Activated CD4-positive, alpha-beta T cell treated with anti-CD3 and anti-CD28 coated beads for 36 hours (primary cell): ENCODE measurements around the gene SCAMP4. TPM values are rescaled to one million over a fixed set of nuclear protein-coding genes. Genes with fewer than 3 reads are reported as not detected.

ENCODE experiments used
- ATAC-seq: fragments of 200-7000 bp; cut with Tn5 transposase; one replicate; pipeline ENCODE4 v1.10.0; 2021; ENCODE audit warnings: mild to moderate bottlenecking, moderate library complexity
- CTCF ChIA-PET: fragments of 350-600 bp; sonication (Branson Sonifier 250); formaldehyde crosslinking; loops from one replicate; lab custom pipeline; 2021; ENCODE audit warnings: antibody characterized with exemption; lab: Charles Lee
- POLR2A ChIA-PET: fragments of 350-600 bp; sonication (Branson Sonifier 250); formaldehyde crosslinking; loops from one replicate; lab custom pipeline; 2021; ENCODE audit warnings: antibody characterized with exemption, inconsistent platforms; lab: Charles Lee
- DNase-seq: peaks from one replicate; pipeline ENCODE4 v3.0.0-alpha.2; 2020
- H3K27ac Mint-ChIP-seq: one replicate; pipeline ENCODE4 v1.8.0; 2021; ENCODE audit warnings: mixed read lengths
- H3K27me3 Mint-ChIP-seq: one replicate; pipeline ENCODE4 v1.8.0; 2021; ENCODE audit warnings: mixed read lengths
- H3K36me3 Mint-ChIP-seq: one replicate; pipeline ENCODE4 v1.8.0; 2021; ENCODE audit warnings: low read depth, mixed read lengths
- H3K4me1 Mint-ChIP-seq: one replicate; pipeline ENCODE4 v1.8.0; 2021; ENCODE audit warnings: mixed read lengths
- H3K4me3 Mint-ChIP-seq: one replicate; pipeline ENCODE4 v1.8.0; 2021; ENCODE audit warnings: mild to moderate bottlenecking, moderate library complexity, mixed read lengths
- H3K9me3 Mint-ChIP-seq: one replicate; pipeline ENCODE4 v1.8.0; 2021; ENCODE audit warnings: low read depth, mixed read lengths
- intact Hi-C, 2 experiments: fragments of 100-400 bp; cut with DNase I in 1 of 2; cut with micrococcal nuclease in 1 of 2; formaldehyde crosslinking; loops; one replicate each; pipeline versions ENCODE4 v1.14.2 to v1.15.1; 2022 to 2024; cut with DNase I, micrococcal nuclease
- total RNA-seq, 2 experiments: library from RNA; stranded (reverse); gene quantifications; one replicate each; pipeline ENCODE4 v1.2.3, GENCODE V29; 2021

The SCAMP4 gene
- total RNA-seq, 2 experiments from 2014 or later, result 20.5 to 25.6 TPM

GRCh38 chr19:1924320-1924961 lies 19.2 kb downstream of the SCAMP4 start:
- Mint-ChIP-seq H3K4me3 (no peak overlapping the region), H3K4me1 (peaks cover 24% of the 10 kb centered on the region), H3K27ac (no peak overlapping the region), H3K9me3 (no peaks in the 10 kb centered on the region), H3K27me3 (no peaks in the 10 kb centered on the region), H3K36me3 (peaks cover 7% of the 10 kb centered on the region)
- intact Hi-C loops, result no loop called here
- ChIA-PET CTCF (interaction anchor here (0.6 to 0.8 kb wide), 2 partner anchors 8 to 170 kb away, joined by 3 to 4 read pairs; no protein-coding TSS in a partner anchor), POLR2A (no interaction called here)
- DNase-seq (no peak), ATAC-seq (no peak)

- ChIA-PET POLR2A (no interaction called here), CTCF (no interaction called here)
- DNase-seq, result no peak
- peaks cover 2% of the 10 kb centered on the region for H3K27me3 Mint-ChIP-seq
- peaks cover 2% of the 10 kb centered on the region for H3K36me3 Mint-ChIP-seq
- intact Hi-C loops, result loop anchor here in 1 of 2 experiments (5.0 kb wide), 1 partner anchor 92 kb away; the partner anchor contains the start of gene BTBD2
- ATAC-seq, result no peak
- no peak overlapping the region for H3K4me3 Mint-ChIP-seq
- no peaks in the 10 kb centered on the region for H3K9me3 Mint-ChIP-seq
- peaks cover 34% of the 10 kb centered on the region for H3K4me1 Mint-ChIP-seq
- H3K27ac Mint-ChIP-seq, result no peak overlapping the region
Observed at GRCh38 chr19:1925544-1925943, 20.3 kb downstream of the SCAMP4 start.

- Mint-ChIP-seq H3K9me3 (peaks cover 4% of the 10 kb centered on the region), H3K4me3 (peak overlapping the region; percentile 45), H3K27ac (no peak overlapping the region), H3K36me3 (peaks cover 2% of the 10 kb centered on the region), H3K4me1 (peaks cover 24% of the 10 kb centered on the region), H3K27me3 (peaks cover 2% of the 10 kb centered on the region)
- intact Hi-C loops, result loop anchor here (1.0 to 5.0 kb wide), 3 partner anchors 88 to 140 kb away; partner anchors contain the start of gene BTBD2 (in 1 of the 2)
- ChIA-PET POLR2A (no interaction called here), CTCF (interaction anchor here (0.6 to 1.7 kb wide), 4 partner anchors 10 to 33 kb away, joined by 3 to 5 read pairs (median 3); no protein-coding TSS in a partner anchor)
- ATAC-seq (peak; percentile 87), DNase-seq (peak; percentile 90)
Observed at GRCh38 chr19:1929021-1929742, 24.0 kb downstream of the SCAMP4 start.

GRCh38 chr19:1931445-1931844 lies 26.2 kb downstream of the SCAMP4 start:
- peaks cover 26% of the 10 kb centered on the region for H3K4me1 Mint-ChIP-seq
- DNase-seq (no peak), ATAC-seq (no peak)
- ChIA-PET CTCF (no interaction called here), POLR2A (no interaction called here)
- H3K4me3 Mint-ChIP-seq, result no peak overlapping the region
- intact Hi-C loops, result no loop called here
- no peak overlapping the region for H3K27ac Mint-ChIP-seq
- H3K36me3 Mint-ChIP-seq, result peaks cover 3% of the 10 kb centered on the region
- peaks cover 2% of the 10 kb centered on the region for H3K27me3 Mint-ChIP-seq
- H3K9me3 Mint-ChIP-seq, result peaks cover 8% of the 10 kb centered on the region

GRCh38 chr19:1932395-1932794 lies 27.2 kb downstream of the SCAMP4 start:
- Mint-ChIP-seq H3K27me3 (peaks cover 2% of the 10 kb centered on the region), H3K9me3 (peaks cover 8% of the 10 kb centered on the region), H3K27ac (no peak overlapping the region), H3K4me3 (no peak overlapping the region), H3K4me1 (peaks cover 26% of the 10 kb centered on the region), H3K36me3 (peaks cover 3% of the 10 kb centered on the region)
- ChIA-PET POLR2A (no interaction called here), CTCF (interaction anchor here (0.8 to 1.4 kb wide), 3 partner anchors 8 to 165 kb away, joined by 3 read pairs; no protein-coding TSS in a partner anchor)
- ATAC-seq, result no peak
- intact Hi-C loops, result no loop called here
- no peak for DNase-seq

GRCh38 chr19:1933244-1933643 lies 28.0 kb downstream of the SCAMP4 start:
- Mint-ChIP-seq H3K27me3 (peaks cover 2% of the 10 kb centered on the region), H3K27ac (no peak overlapping the region), H3K4me3 (no peak overlapping the region), H3K4me1 (peaks cover 19% of the 10 kb centered on the region), H3K36me3 (peaks cover 3% of the 10 kb centered on the region), H3K9me3 (peaks cover 8% of the 10 kb centered on the region)
- ChIA-PET CTCF (interaction anchor here (0.6 to 1.4 kb wide), 5 partner anchors 9 to 164 kb away, joined by 3 read pairs; no protein-coding TSS in a partner anchor), POLR2A (interaction anchor here (0.6 kb wide), 1 partner anchor 38 kb away, joined by 3 read pairs; no protein-coding TSS in a partner anchor)
- ATAC-seq, result no peak
- intact Hi-C loops, result no loop called here
- no peak for DNase-seq

- intact Hi-C loops, result no loop called here
Observed at GRCh38 chr19:1933942-1934341, 28.7 kb downstream of the SCAMP4 start.

GRCh38 chr19:1935484-1936208 lies 30.4 kb downstream of the SCAMP4 start:
- intact Hi-C loops, result no loop called here
- Mint-ChIP-seq H3K27ac (no peak overlapping the region), H3K9me3 (peaks cover 8% of the 10 kb centered on the region), H3K27me3 (no peaks in the 10 kb centered on the region), H3K4me1 (peaks cover 15% of the 10 kb centered on the region), H3K36me3 (peaks cover 3% of the 10 kb centered on the region), H3K4me3 (no peak overlapping the region)
- DNase-seq, result peak; percentile 43
- CTCF ChIA-PET, result interaction anchor here (0.5 to 0.6 kb wide), 2 partner anchors 150 to 461 kb away, joined by 3 to 4 read pairs; no protein-coding TSS in a partner anchor
- ATAC-seq, result peak; percentile 27
- POLR2A ChIA-PET, result no interaction called here

More at GRCh38 chr19:1933942-1934341, 28.7 kb downstream of the SCAMP4 start:
- DNase-seq (no peak), ATAC-seq (no peak)
- CTCF ChIA-PET, result interaction anchor here (0.6 kb wide), 1 partner anchor 24 kb away, joined by 3 read pairs; no protein-coding TSS in a partner anchor
- Mint-ChIP-seq H3K4me3 (no peak overlapping the region), H3K27ac (no peak overlapping the region), H3K36me3 (peaks cover 3% of the 10 kb centered on the region), H3K27me3 (peaks cover 2% of the 10 kb centered on the region), H3K4me1 (peaks cover 17% of the 10 kb centered on the region), H3K9me3 (peaks cover 8% of the 10 kb centered on the region)
- POLR2A ChIA-PET, result no interaction called here

GRCh38 chr19:1936430-1936829 lies 31.2 kb downstream of the SCAMP4 start:
- Mint-ChIP-seq H3K9me3 (peaks cover 8% of the 10 kb centered on the region), H3K27me3 (no peaks in the 10 kb centered on the region), H3K36me3 (peaks cover 3% of the 10 kb centered on the region), H3K4me3 (no peak overlapping the region), H3K27ac (no peak overlapping the region), H3K4me1 (peaks cover 13% of the 10 kb centered on the region)
- ATAC-seq (no peak), DNase-seq (no peak)
- ChIA-PET CTCF (interaction anchor here (0.6 kb wide), 1 partner anchor 460 kb away, joined by 3 read pairs; no protein-coding TSS in a partner anchor), POLR2A (no interaction called here)
- intact Hi-C loops, result no loop called here

GRCh38 chr19:1936916-1937610 lies 31.9 kb downstream of the SCAMP4 start:
- H3K4me1 Mint-ChIP-seq, result peaks cover 13% of the 10 kb centered on the region
- H3K4me3 Mint-ChIP-seq, result no peak overlapping the region
- DNase-seq (no peak), ATAC-seq (no peak)
- CTCF ChIA-PET, result interaction anchor here (0.7 kb wide), 1 partner anchor 135 kb away, joined by 4 read pairs; no protein-coding TSS in a partner anchor
- H3K9me3 Mint-ChIP-seq, result peaks cover 3% of the 10 kb centered on the region
- no peak overlapping the region for H3K27ac Mint-ChIP-seq
- POLR2A ChIA-PET, result no interaction called here
- H3K36me3 Mint-ChIP-seq, result peaks cover 3% of the 10 kb centered on the region
- H3K27me3 Mint-ChIP-seq, result no peaks in the 10 kb centered on the region
- intact Hi-C loops, result no loop called here
